Stomach smooth muscle (tissue), 2 donors: ENCODE data around the gene FAM174C.
"Not testable (repeated sequence)": the region's sequence is repeated elsewhere in the genome, so short reads cannot be mapped to it uniquely, and the experiment has no call there.

Experiments
- H3K27ac ChIP-seq: one replicate; pipeline ENCODE4 v1.7.0; 2013; ENCODE audit warnings: mild to moderate bottlenecking, low read length, inconsistent platforms
- H3K27me3 ChIP-seq, 2 donors: one replicate each; pipeline ENCODE4 v1.7.0; 2013; ENCODE audit warnings: low read length in 2 of 2; ENCODE audit not compliant: insufficient read depth in 2 of 2, control insufficient read depth in 1 of 2
- H3K36me3 ChIP-seq, 2 donors: one replicate each; pipeline ENCODE4 v1.7.0; 2013; ENCODE audit warnings: low read length in 2 of 2; ENCODE audit not compliant: control insufficient read depth in 2 of 2, insufficient read depth in 2 of 2
- H3K4me1 ChIP-seq: one replicate; pipeline ENCODE4 v1.7.0; 2013; ENCODE audit warnings: low read length; ENCODE audit not compliant: control insufficient read depth, insufficient read depth
- H3K4me3 ChIP-seq, 2 donors: one replicate each; pipeline ENCODE4 v1.7.0; 2013; ENCODE audit warnings: low read length in 2 of 2
- H3K9ac ChIP-seq, 2 donors: one replicate each; pipeline ENCODE4 v1.7.0; 2013; ENCODE audit warnings: low read length in 2 of 2, mild to moderate bottlenecking in 1 of 2
- H3K9me3 ChIP-seq, 2 donors: one replicate each; pipeline ENCODE4 v1.7.0; 2013; ENCODE audit warnings: low read length in 2 of 2; ENCODE audit not compliant: control insufficient read depth in 2 of 2
- donor health status: healthy.
- donor health status: Pancreatic carcinoma.

FAM174C gene

GRCh38 chr19:1246265-1247087, 28.9 kb upstream of the FAM174C start:
- H3K27ac ChIP-seq = peak overlapping the region; percentile 87
- peak overlapping the region in 1 of 2 donors; percentile 28 for H3K9ac ChIP-seq
- not testable (repeated sequence) for H3K9me3 ChIP-seq, H3K36me3 ChIP-seq, H3K27me3 ChIP-seq, H3K4me3 ChIP-seq
- peaks cover 57% of the 10 kb centered on the region for H3K4me1 ChIP-seq

- peak overlapping the region in 1 of 2 donors; percentile 78 for H3K4me3 ChIP-seq
- H3K9me3 ChIP-seq = no peaks in the 10 kb centered on the region
- H3K27me3 ChIP-seq = no peaks in the 10 kb centered on the region
- H3K27ac ChIP-seq = peak overlapping the region; percentile 98
- H3K9ac ChIP-seq = peak overlapping the region; percentile 58 to 69
- peaks cover 61% of the 10 kb centered on the region for H3K4me1 ChIP-seq
- peaks cover 0 to 8% of the 10 kb centered on the region in 2 donors for H3K36me3 ChIP-seq
These were observed 27.6 kb upstream of the FAM174C start for GRCh38 chr19:1247748-1248138.

GRCh38 chr19:1248139-1248785, 27.1 kb upstream of the FAM174C start, which contains the start of gene MIDN:
TSS of gene MIDN (plus strand) at chr19:1248583. CDS start at chr19:1250297, 1,714 bp downstream.
- peaks cover 60% of the 10 kb centered on the region for H3K4me1 ChIP-seq
- H3K27ac ChIP-seq = peak within 1 kb of the TSS; percentile 98
- H3K27me3 ChIP-seq = no peaks in the 10 kb centered on the region

GRCh38 chr19:1248786-1249297, 26.5 kb upstream of the FAM174C start:
- Histone ChIP-seq H3K36me3 (peaks cover 0 to 8% of the 10 kb centered on the region in 2 donors), H3K4me1 (peaks cover 60% of the 10 kb centered on the region), H3K9ac (peak overlapping the region; percentile 80 to 99), H3K27ac (peak overlapping the region; percentile 98), H3K27me3 (no peaks in the 10 kb centered on the region), H3K9me3 (no peaks in the 10 kb centered on the region), H3K4me3 (peak overlapping the region; percentile 77 to 78)

More at GRCh38 chr19:1248139-1248785, 27.1 kb upstream of the FAM174C start, which contains the start of gene MIDN:
- Histone ChIP-seq H3K4me3 (peak within 1 kb of the TSS; percentile 77 to 78), H3K9me3 (no peaks in the 10 kb centered on the region), H3K9ac (peak within 1 kb of the TSS; percentile 80 to 99), H3K36me3 (peaks cover 0 to 8% of the 10 kb centered on the region in 2 donors)

GRCh38 chr19:1249298-1249989, 25.9 kb upstream of the FAM174C start:
- H3K9me3 ChIP-seq = no peaks in the 10 kb centered on the region
- H3K27me3 ChIP-seq = no peaks in the 10 kb centered on the region
- H3K27ac ChIP-seq = peak overlapping the region; percentile 98
- peaks cover 60% of the 10 kb centered on the region for H3K4me1 ChIP-seq
- H3K9ac ChIP-seq = peak overlapping the region; percentile 66 to 75
- peak overlapping the region; percentile 67 to 78 for H3K4me3 ChIP-seq
- H3K36me3 ChIP-seq = peaks cover 2 to 10% of the 10 kb centered on the region in 2 donors

GRCh38 chr19:1249990-1250436, 25.3 kb upstream of the FAM174C start:
- Histone ChIP-seq H3K36me3 (peaks cover 8 to 15% of the 10 kb centered on the region in 2 donors), H3K4me3 (peak overlapping the region; percentile 67 to 72), H3K9ac (peak overlapping the region; percentile 66 to 72), H3K27me3 (no peaks in the 10 kb centered on the region), H3K4me1 (peaks cover 60% of the 10 kb centered on the region), H3K9me3 (no peaks in the 10 kb centered on the region), H3K27ac (peak overlapping the region; percentile 82)

- Histone ChIP-seq H3K27me3 (no peaks in the 10 kb centered on the region), H3K4me1 (peaks cover 60% of the 10 kb centered on the region), H3K36me3 (peaks cover 14 to 22% of the 10 kb centered on the region in 2 donors), H3K9me3 (no peaks in the 10 kb centered on the region), H3K4me3 (peak overlapping the region; percentile 72 to 75), H3K27ac (peak overlapping the region; percentile 97), H3K9ac (peak overlapping the region; percentile 64 to 93)
These were observed 24.7 kb upstream of the FAM174C start for GRCh38 chr19:1250437-1251260.

- Histone ChIP-seq H3K4me3 (peak overlapping the region; percentile 72 to 75), H3K36me3 (peaks cover 19 to 28% of the 10 kb centered on the region in 2 donors), H3K27me3 (no peaks in the 10 kb centered on the region), H3K9ac (peak overlapping the region; percentile 66 to 93), H3K27ac (peak overlapping the region; percentile 97), H3K4me1 (peaks cover 55% of the 10 kb centered on the region), H3K9me3 (no peaks in the 10 kb centered on the region)
These were observed 23.8 kb upstream of the FAM174C start for GRCh38 chr19:1251330-1252220.

GRCh38 chr19:1252221-1252820, 23.0 kb upstream of the FAM174C start:
- Histone ChIP-seq H3K4me1 (peaks cover 59% of the 10 kb centered on the region), H3K36me3 (peaks cover 21 to 33% of the 10 kb centered on the region in 2 donors), H3K9ac (peak overlapping the region; percentile 60 to 93), H3K27me3 (no peaks in the 10 kb centered on the region), H3K27ac (peak overlapping the region; percentile 97), H3K4me3 (peak overlapping the region; percentile 72 to 75), H3K9me3 (no peaks in the 10 kb centered on the region)
